Tibial nerve (tissue), 3 donors: Measurements from ENCODE around the gene NKTR.

ENCODE experiments used
- CTCF ChIP-seq, 5 experiments: fragments of 200-600 bp in 3 of 5; fragments of 450-650 bp in 2 of 5; sonication (generic) in 3 of 5; IDR thresholded peaks; one replicate each; pipeline ENCODE4 v1.5.1; 2016 to 2019; ENCODE audit warnings: antibody characterized with exemption in 5 of 5, mild to moderate bottlenecking in 3 of 5, moderate library complexity in 2 of 5
- POLR2A ChIP-seq, 2 donors: fragments of 450-650 bp; IDR thresholded peaks; one replicate each; pipeline ENCODE4 v1.6.1; 2017; ENCODE audit warnings: antibody characterized with exemption in 2 of 2, mild to moderate bottlenecking in 2 of 2, moderate library complexity in 2 of 2

- TF ChIP-seq POLR2A (IDR thresholded peaks at IDR 0.05), result no peak
- no peak for TF ChIP-seq CTCF (IDR thresholded peaks at IDR 0.05)
Observed at GRCh38 chr3:42612928-42613327, 12.4 kb downstream of the NKTR start.
